CD14-positive monocyte (primary cell): ENCODE results near the gene GMNC. TPM values are rescaled to one million over a fixed set of nuclear protein-coding genes. Genes with fewer than 3 reads are reported as not detected.

Experiments
- DNase-seq, 3 donors: peaks; one replicate each; pipeline ENCODE4 v3.0.0-alpha.2; 2011 to 2022
- H2AFZ ChIP-seq: 2 replicates; pipeline ENCODE4 v1.6.0; 2012; ENCODE audit warnings: mild to moderate bottlenecking, low read depth, low read length, inconsistent platforms; ENCODE audit not compliant: insufficient read depth, poor library complexity, severe bottlenecking
- H3K27ac ChIP-seq, 2 donors: 1 replicate in 1 of 2; 2 replicates in 1 of 2; pipeline ENCODE4 v1.5.1; 2012 to 2013; ENCODE audit warnings: low read length in 2 of 2, control low read depth in 1 of 2, inconsistent platforms in 1 of 2, low read depth in 1 of 2, mild to moderate bottlenecking in 1 of 2
- H3K27me3 ChIP-seq, 2 donors: one replicate each; pipeline versions ENCODE4 v1.6.0 to v1.6.1; 2011 to 2013; ENCODE audit warnings: low read length in 2 of 2; ENCODE audit not compliant: control insufficient read depth in 2 of 2, insufficient read depth in 2 of 2
- H3K36me3 ChIP-seq, 2 donors: replicated peaks in 1 of 2; 1 replicate in 1 of 2; 2 replicates in 1 of 2; pipeline versions ENCODE4 v1.5.1 to v1.6.1; 2012 to 2013; ENCODE audit warnings: low read length in 2 of 2, control low read depth in 1 of 2, inconsistent platforms in 1 of 2, mild to moderate bottlenecking in 1 of 2; ENCODE audit not compliant: insufficient read depth in 2 of 2, control insufficient read depth in 1 of 2
- H3K4me1 ChIP-seq, 2 donors: 1 replicate in 1 of 2; 2 replicates in 1 of 2; pipeline versions ENCODE4 v1.5.1 to v1.6.1; 2012 to 2013; ENCODE audit warnings: low read length in 2 of 2, control low read depth in 1 of 2, inconsistent platforms in 1 of 2, mild to moderate bottlenecking in 1 of 2, moderate library complexity in 1 of 2; ENCODE audit not compliant: insufficient read depth in 2 of 2, control insufficient read depth in 1 of 2
- H3K4me2 ChIP-seq: replicated peaks from 2 replicates; pipeline ENCODE3; 2012; ENCODE audit warnings: low read length, moderate library complexity, mild to moderate bottlenecking; ENCODE audit not compliant: poor library complexity, severe bottlenecking; ENCODE audit errors: extremely low read depth
- H3K4me3 ChIP-seq, 3 experiments: fragments of 200-600 bp in 1 of 3; sonication (generic) in 1 of 3; replicated peaks in 1 of 3; 1 replicate in 2 of 3; 2 replicates in 1 of 3; pipeline ENCODE4 v1.5.1; 2011 to 2013; ENCODE audit warnings: low read length in 3 of 3, mild to moderate bottlenecking in 3 of 3, control low read depth in 2 of 3, low read depth in 2 of 3, inconsistent platforms in 1 of 3, moderate library complexity in 1 of 3
- H3K79me2 ChIP-seq: 2 replicates; pipeline ENCODE4 v1.6.0; 2012; ENCODE audit warnings: mild to moderate bottlenecking, control low read depth, inconsistent platforms, low read length, moderate library complexity; ENCODE audit not compliant: insufficient read depth
- H3K9ac ChIP-seq: 2 replicates; pipeline ENCODE4 v1.6.0; 2017; ENCODE audit warnings: low read length, mild to moderate bottlenecking; ENCODE audit not compliant: insufficient read depth, poor library complexity, severe bottlenecking
- H3K9me3 ChIP-seq, 2 donors: replicated peaks in 1 of 2; 1 replicate in 1 of 2; 2 replicates in 1 of 2; pipeline versions ENCODE4 v1.5.1 to v1.6.1; 2012 to 2013; ENCODE audit warnings: low read length in 2 of 2, control low read depth in 1 of 2; ENCODE audit not compliant: control insufficient read depth in 1 of 2, insufficient read depth in 1 of 2
- H4K20me1 ChIP-seq: 2 replicates; pipeline ENCODE4 v1.6.0; 2012; ENCODE audit warnings: mild to moderate bottlenecking, low read length, control low read depth, moderate library complexity; ENCODE audit not compliant: insufficient read depth
- H3K27ac Mint-ChIP-seq, 7 donors: one replicate each; pipeline ENCODE4 v1.8.0; 2020; ENCODE audit warnings: mild to moderate bottlenecking in 7 of 7, mixed read lengths in 7 of 7, moderate library complexity in 6 of 7, inconsistent platforms in 2 of 7
- H3K27me3 Mint-ChIP-seq, 3 donors: one replicate each; pipeline ENCODE4 v1.8.0; 2021 to 2022; ENCODE audit warnings: low read depth in 3 of 3, mild to moderate bottlenecking in 3 of 3, mixed read lengths in 3 of 3, moderate library complexity in 3 of 3, inconsistent platforms in 1 of 3
- H3K36me3 Mint-ChIP-seq, 2 donors: one replicate each; pipeline ENCODE4 v1.8.0; 2020; ENCODE audit warnings: mixed read lengths in 2 of 2, inconsistent platforms in 1 of 2, mild to moderate bottlenecking in 1 of 2
- H3K4me1 Mint-ChIP-seq: one replicate; pipeline ENCODE4 v1.8.0; 2020; ENCODE audit warnings: mild to moderate bottlenecking, mixed read lengths
- H3K4me3 Mint-ChIP-seq, 2 donors: one replicate each; pipeline ENCODE4 v1.8.0; 2020; ENCODE audit warnings: mild to moderate bottlenecking in 2 of 2, mixed read lengths in 2 of 2, moderate library complexity in 1 of 2
- H3K9me3 Mint-ChIP-seq, 7 donors: one replicate each; pipeline ENCODE4 v1.8.0; 2020 to 2022; ENCODE audit warnings: mixed read lengths in 7 of 7, mild to moderate bottlenecking in 6 of 7, moderate library complexity in 6 of 7, inconsistent platforms in 2 of 7
- CTCF ChIP-seq: fragments of 200-600 bp; IDR thresholded peaks from one replicate; pipeline ENCODE4 v1.8.0; 2022; ENCODE audit warnings: antibody characterized with exemption, mild to moderate bottlenecking
- WGBS: methylation state at CpG from one replicate; pipeline ENCODE4 v1.1.5; 2013; ENCODE audit warnings: missing lambda C conversion rate; ENCODE audit not compliant: insufficient coverage; 5-methylcytosine and 5-hydroxymethylcytosine counted together
- intact Hi-C, 2 donors: fragments of 100-400 bp; cut with micrococcal nuclease; formaldehyde crosslinking; loops; one replicate each; pipeline versions ENCODE4 v1.15.0 to v1.15.1; 2023
- polyA plus RNA-seq, 3 donors: library from polyadenylated mRNA; depleted of rRNA in 1 of 3; unstranded in 2 of 3; stranded (reverse) in 1 of 3; fragments of 300-500 nt in 2 of 3; fragments of >200 nt in 1 of 3; fragmentation: Illumina TruSeq in 2 of 3; gene quantifications; 1 replicate in 2 of 3; 2 replicates in 1 of 3; pipeline ENCODE4 v1.2.3, GENCODE V29; 2012 to 2021

GMNC gene
- polyA plus RNA-seq, 3 donors, result not detected

GRCh38 chr3:190807719-190808375 is 54.6 kb downstream of the GMNC start:
- no peak overlapping the region for H3K27ac ChIP-seq
- H3K4me3 Mint-ChIP-seq, result no peak overlapping the region
- no peaks in the 10 kb centered on the region for H3K36me3 Mint-ChIP-seq
- H4K20me1 ChIP-seq, result no peaks in the 10 kb centered on the region
- peaks cover 0 to 3% (median 0%) of the 10 kb centered on the region in 3 donors for H3K27me3 Mint-ChIP-seq
- H3K27me3 ChIP-seq, result no peaks in the 10 kb centered on the region
- H3K4me2 ChIP-seq, result no peak overlapping the region
- H3K79me2 ChIP-seq, result no peaks in the 10 kb centered on the region
- intact Hi-C loops, result no loop called here
- H3K4me1 ChIP-seq, result no peaks in the 10 kb centered on the region
- no peaks in the 10 kb centered on the region for H3K9me3 Mint-ChIP-seq
- H3K36me3 ChIP-seq, result no peaks in the 10 kb centered on the region
- no peaks in the 10 kb centered on the region for H3K9me3 ChIP-seq
- no peak overlapping the region for H3K9ac ChIP-seq
- WGBS, result 0% methylated on average over 2 of the region's 4 CpGs
- no peak for TF ChIP-seq CTCF
- no peak overlapping the region for H3K27ac Mint-ChIP-seq
- no peak overlapping the region for H2AFZ ChIP-seq
- DNase-seq, result no peak
- H3K4me1 Mint-ChIP-seq, result no peaks in the 10 kb centered on the region
- no peak overlapping the region for H3K4me3 ChIP-seq
